HG03175 (cell line): Measurements from ENCODE around the gene POLE.
"Not testable (repeated sequence)": the region's sequence is repeated elsewhere in the genome, so short reads cannot be mapped to it uniquely, and the experiment has no call there.

Experiments used
- ATAC-seq: cut with Tn5 transposase; IDR thresholded peaks from one replicate; pipeline ENCODE4 v1.9.1; 2021; ENCODE audit warnings: mild to moderate bottlenecking, moderate library complexity; ENCODE audit not compliant: unreplicated experiment

The POLE gene

GRCh38 chr12:132719141-132719953 is 32.2 kb upstream of the POLE start:
- ATAC-seq, result no peak

GRCh38 chr12:132718644-132719043 is 31.5 kb upstream of the POLE start:
- ATAC-seq, result no peak

GRCh38 chr12:132717531-132718387 is 30.6 kb upstream of the POLE start:
- no peak for ATAC-seq

- no peak for ATAC-seq
Measured at GRCh38 chr12:132717011-132717410, 29.9 kb upstream of the POLE start.

GRCh38 chr12:132716356-132716755 is 29.2 kb upstream of the POLE start:
- no peak for ATAC-seq

- no peak for ATAC-seq
Measured at GRCh38 chr12:132715874-132716273, 28.7 kb upstream of the POLE start.

- no peak for ATAC-seq
Measured at GRCh38 chr12:132713123-132713522, 26.0 kb upstream of the POLE start.

GRCh38 chr12:132711080-132711843 is 24.1 kb upstream of the POLE start:
- peak; percentile 21 for ATAC-seq

- ATAC-seq, result peak; percentile 89
Measured at GRCh38 chr12:132710405-132711079, 23.4 kb upstream of the POLE start, which contains the start of gene PGAM5. PGAM5 (plus strand) TSS chr12:132710842; CDS start chr12:132710877, 35 bp downstream.

- peak; percentile 22 for ATAC-seq
Measured at GRCh38 chr12:132710043-132710404, 22.9 kb upstream of the POLE start.

GRCh38 chr12:132708150-132708549 is 21.0 kb upstream of the POLE start:
- no peak for ATAC-seq

GRCh38 chr12:132707241-132707640 is 20.1 kb upstream of the POLE start:
- no peak for ATAC-seq

- no peak for ATAC-seq
Measured at GRCh38 chr12:132703641-132704040, 16.5 kb upstream of the POLE start.

- ATAC-seq, result no peak
Measured at GRCh38 chr12:132702640-132703039, 15.5 kb upstream of the POLE start.

- no peak for ATAC-seq
Measured at GRCh38 chr12:132700212-132700822, 13.2 kb upstream of the POLE start.

- ATAC-seq, result no peak
Measured at GRCh38 chr12:132698341-132698740, 11.2 kb upstream of the POLE start.

- no peak for ATAC-seq
Measured at GRCh38 chr12:132695431-132695830, 8.3 kb upstream of the POLE start.

- ATAC-seq, result not testable (repeated sequence)
Measured at GRCh38 chr12:132694888-132695287, 7.7 kb upstream of the POLE start.

GRCh38 chr12:132692030-132692429 is 4.9 kb upstream of the POLE start:
- not testable (repeated sequence) for ATAC-seq

- no peak for ATAC-seq
Measured at GRCh38 chr12:132690112-132690511, 3.0 kb upstream of the POLE start.
